GM23248 (cell line): ENCODE data around the gene CILP.
"Not testable (repeated sequence)": the region's sequence is repeated elsewhere in the genome, so short reads cannot be mapped to it uniquely, and the experiment has no call there.

Experiments used
- EZH2 ChIP-seq: fragments of 200-600 bp; sonication (generic); IDR thresholded peaks from 2 replicates; pipeline ENCODE4 v1.6.1; 2018; ENCODE audit warnings: antibody characterized with exemption, mild to moderate bottlenecking; ENCODE audit not compliant: insufficient read depth, poor library complexity, severe bottlenecking
- EZH2phosphoT487 ChIP-seq: fragments of 200-600 bp; sonication (generic); IDR thresholded peaks from 2 replicates; pipeline ENCODE4 v1.6.1; 2018; ENCODE audit warnings: antibody characterized with exemption, moderate library complexity, mild to moderate bottlenecking, low read depth; ENCODE audit not compliant: insufficient read depth

DNA sequence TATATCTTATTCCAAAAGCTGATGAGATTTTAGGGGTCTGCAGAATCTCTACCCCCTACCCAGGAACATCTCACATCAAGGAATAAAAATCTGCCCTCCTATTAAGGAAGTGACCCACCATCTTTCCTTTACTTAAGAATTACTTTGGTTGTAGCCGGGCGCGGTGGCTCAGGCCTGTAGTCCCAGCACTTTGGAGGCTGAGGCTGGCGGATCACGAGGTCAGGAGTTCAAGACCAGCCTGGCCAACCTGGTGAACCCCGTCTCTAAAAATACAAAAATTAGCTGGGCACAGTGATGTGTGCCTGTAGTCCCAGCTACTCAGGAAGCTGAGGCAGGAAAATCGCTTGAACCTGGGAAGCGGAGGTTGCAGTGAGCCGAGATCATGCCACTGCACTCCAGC lies 22.8 kb downstream of the CILP start:
- not testable (repeated sequence) for TF ChIP-seq EZH2, EZH2phosphoT487
